ENCODE data around the gene LRRTM4. TPM values are rescaled to one million over a fixed set of nuclear protein-coding genes. Genes with fewer than 3 reads are reported as not detected.

The LRRTM4 gene
- total RNA-seq, 1 donor from 2014 or later: not detected

DNA sequence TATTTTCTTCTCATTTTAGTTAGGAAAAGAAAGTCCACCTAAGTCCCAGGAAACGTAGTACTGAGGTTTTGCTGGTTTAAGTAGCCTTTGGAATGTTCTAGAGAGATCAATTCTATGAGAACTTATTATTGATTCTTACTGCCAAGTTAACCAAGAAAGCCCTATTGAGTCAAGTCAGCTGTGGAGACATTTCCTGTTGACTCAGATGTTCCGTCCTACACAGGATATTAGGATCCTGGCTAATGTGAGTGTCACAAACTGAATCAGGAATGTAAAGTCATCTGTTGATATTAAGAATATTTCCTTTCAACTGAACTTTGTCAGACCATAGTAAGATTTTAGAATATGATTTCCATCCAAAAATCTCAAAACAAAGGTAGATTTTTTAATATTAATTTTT is 654.3 kb downstream of the LRRTM4 start:
- H3K4me3 ChIP-seq (ENCODE audit: low read depth, low read length): no peak overlapping the region
- no peaks in the 10 kb centered on the region for H3K27me3 ChIP-seq (ENCODE audit: control insufficient read depth, insufficient read depth, low read length)
- no peak for FAIRE-seq
- TF ChIP-seq, protein P1, sequence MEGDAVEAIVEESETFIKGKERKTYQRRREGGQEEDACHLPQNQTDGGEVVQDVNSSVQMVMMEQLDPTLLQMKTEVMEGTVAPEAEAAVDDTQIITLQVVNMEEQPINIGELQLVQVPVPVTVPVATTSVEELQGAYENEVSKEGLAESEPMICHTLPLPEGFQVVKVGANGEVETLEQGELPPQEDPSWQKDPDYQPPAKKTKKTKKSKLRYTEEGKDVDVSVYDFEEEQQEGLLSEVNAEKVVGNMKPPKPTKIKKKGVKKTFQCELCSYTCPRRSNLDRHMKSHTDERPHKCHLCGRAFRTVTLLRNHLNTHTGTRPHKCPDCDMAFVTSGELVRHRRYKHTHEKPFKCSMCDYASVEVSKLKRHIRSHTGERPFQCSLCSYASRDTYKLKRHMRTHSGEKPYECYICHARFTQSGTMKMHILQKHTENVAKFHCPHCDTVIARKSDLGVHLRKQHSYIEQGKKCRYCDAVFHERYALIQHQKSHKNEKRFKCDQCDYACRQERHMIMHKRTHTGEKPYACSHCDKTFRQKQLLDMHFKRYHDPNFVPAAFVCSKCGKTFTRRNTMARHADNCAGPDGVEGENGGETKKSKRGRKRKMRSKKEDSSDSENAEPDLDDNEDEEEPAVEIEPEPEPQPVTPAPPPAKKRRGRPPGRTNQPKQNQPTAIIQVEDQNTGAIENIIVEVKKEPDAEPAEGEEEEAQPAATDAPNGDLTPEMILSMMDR (IDR thresholded peaks at IDR 0.05; ENCODE audit: insufficient read depth, low read length, severe bottlenecking): no peak
- DNase-seq (ENCODE audit: low read depth): peak; percentile 66
- no peaks in the 10 kb centered on the region for H3K36me3 ChIP-seq (ENCODE audit: control insufficient read depth, insufficient read depth, low read length)

DNA sequence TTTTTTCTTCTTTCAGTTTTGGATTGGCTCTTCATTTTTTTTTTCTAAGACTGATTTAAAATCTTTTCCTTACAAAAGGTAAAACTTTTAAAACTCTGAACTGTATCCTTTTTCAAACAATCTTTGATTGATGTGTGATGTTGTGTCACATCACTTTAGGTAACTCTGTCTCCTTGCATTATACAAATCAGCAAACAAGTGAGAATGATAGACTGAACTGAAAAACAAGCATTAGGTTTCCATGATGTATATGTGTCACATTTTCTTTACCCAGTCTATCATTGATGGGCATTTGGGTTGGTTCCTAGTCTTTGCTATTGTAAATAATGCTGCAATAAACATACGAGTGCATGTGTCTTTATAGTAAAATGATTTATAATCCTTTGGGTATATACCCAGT is 655.7 kb downstream of the LRRTM4 start:
- Histone ChIP-seq H3K27me3 (ENCODE audit: control insufficient read depth, insufficient read depth, low read length) (no peaks in the 10 kb centered on the region), H3K4me3 (ENCODE audit: low read depth, low read length) (no peak overlapping the region), H3K36me3 (ENCODE audit: control insufficient read depth, insufficient read depth, low read length) (no peaks in the 10 kb centered on the region)
- TF ChIP-seq, protein P1 (IDR thresholded peaks at IDR 0.05; ENCODE audit: insufficient read depth, low read length, severe bottlenecking): no peak
- FAIRE-seq (no peak), DNase-seq (ENCODE audit: low read depth) (no peak)

DNA sequence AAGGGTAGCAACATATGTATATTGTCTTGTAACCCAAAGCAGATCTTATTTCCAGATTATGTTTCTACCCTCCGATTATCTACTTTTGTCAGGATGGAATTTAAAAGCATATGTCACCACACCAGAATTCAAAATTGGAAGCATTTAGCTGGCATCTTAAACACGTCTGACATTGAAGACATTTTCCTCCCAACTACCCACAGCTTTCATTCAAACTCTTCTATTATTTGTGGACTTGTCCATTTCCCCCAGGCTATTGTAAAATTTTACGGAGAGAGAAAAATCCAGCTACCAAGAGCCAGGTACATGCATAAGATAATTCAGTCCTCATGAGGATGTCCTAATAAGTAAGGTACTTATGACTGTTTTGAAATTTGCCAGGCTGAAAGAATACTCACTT is 659.3 kb downstream of the LRRTM4 start:
- Histone ChIP-seq H3K27me3 (ENCODE audit: control insufficient read depth, insufficient read depth, low read length) (no peaks in the 10 kb centered on the region), H3K36me3 (ENCODE audit: control insufficient read depth, insufficient read depth, low read length) (no peaks in the 10 kb centered on the region), H3K4me3 (ENCODE audit: low read depth, low read length) (no peak overlapping the region)
- FAIRE-seq: no peak
- DNase-seq (ENCODE audit: low read depth): no peak
- TF ChIP-seq, protein P1 (IDR thresholded peaks at IDR 0.05; ENCODE audit: insufficient read depth, low read length, severe bottlenecking): no peak

DNA sequence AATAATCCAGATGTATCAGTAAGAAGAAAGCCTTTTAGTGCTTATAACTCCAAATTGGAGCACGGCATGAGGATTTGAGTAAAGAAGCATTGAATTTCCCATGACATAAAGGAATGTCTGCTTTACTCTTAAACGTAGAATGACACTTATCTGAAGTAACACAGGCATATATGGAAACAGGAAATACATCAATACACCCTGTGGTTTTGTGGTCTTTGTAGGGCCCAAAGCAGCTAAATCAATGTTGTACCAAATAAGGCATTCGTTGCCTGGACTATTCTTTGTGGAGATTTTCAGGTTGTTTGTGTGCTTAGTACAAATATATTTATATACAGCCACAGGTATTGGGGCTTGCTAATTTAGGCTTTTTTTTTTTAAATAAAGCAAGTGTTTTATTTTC is 660.5 kb downstream of the LRRTM4 start:
- no peaks in the 10 kb centered on the region for H3K27me3 ChIP-seq (ENCODE audit: control insufficient read depth, insufficient read depth, low read length)
- TF ChIP-seq, protein P1 (IDR thresholded peaks at IDR 0.05; ENCODE audit: insufficient read depth, low read length, severe bottlenecking): no peak
- DNase-seq (ENCODE audit: low read depth) (no peak), FAIRE-seq (no peak)
- no peaks in the 10 kb centered on the region for H3K36me3 ChIP-seq (ENCODE audit: control insufficient read depth, insufficient read depth, low read length)
- no peak overlapping the region for H3K4me3 ChIP-seq (ENCODE audit: low read depth, low read length)

DNA sequence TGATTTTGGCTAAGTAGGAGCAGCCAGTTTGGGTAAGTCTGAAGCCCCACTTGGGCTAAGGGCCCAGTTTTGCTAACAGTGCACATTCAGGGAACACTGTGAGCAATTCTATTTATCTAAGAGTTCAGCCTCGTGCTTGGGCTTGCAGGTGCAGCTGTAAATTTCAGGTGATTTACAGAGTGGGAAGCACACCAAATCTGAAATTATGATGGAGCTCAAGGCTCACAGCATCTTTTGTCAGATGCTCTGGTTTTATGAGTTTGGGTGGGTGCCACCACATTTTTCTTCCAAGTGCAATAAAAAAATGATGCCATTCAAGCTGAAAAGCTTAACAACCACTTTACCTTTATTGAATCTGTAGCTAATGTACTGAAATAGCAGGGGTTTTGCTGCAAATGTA is 671.2 kb downstream of the LRRTM4 start:
- no peak overlapping the region for H3K4me3 ChIP-seq (ENCODE audit: low read depth, low read length)
- no peak for DNase-seq (ENCODE audit: low read depth)
- TF ChIP-seq, protein P1 (IDR thresholded peaks at IDR 0.05; ENCODE audit: insufficient read depth, low read length, severe bottlenecking): no peak
- H3K27me3 ChIP-seq (ENCODE audit: control insufficient read depth, insufficient read depth, low read length): no peaks in the 10 kb centered on the region
- FAIRE-seq: no peak
- H3K36me3 ChIP-seq (ENCODE audit: control insufficient read depth, insufficient read depth, low read length): no peaks in the 10 kb centered on the region

DNA sequence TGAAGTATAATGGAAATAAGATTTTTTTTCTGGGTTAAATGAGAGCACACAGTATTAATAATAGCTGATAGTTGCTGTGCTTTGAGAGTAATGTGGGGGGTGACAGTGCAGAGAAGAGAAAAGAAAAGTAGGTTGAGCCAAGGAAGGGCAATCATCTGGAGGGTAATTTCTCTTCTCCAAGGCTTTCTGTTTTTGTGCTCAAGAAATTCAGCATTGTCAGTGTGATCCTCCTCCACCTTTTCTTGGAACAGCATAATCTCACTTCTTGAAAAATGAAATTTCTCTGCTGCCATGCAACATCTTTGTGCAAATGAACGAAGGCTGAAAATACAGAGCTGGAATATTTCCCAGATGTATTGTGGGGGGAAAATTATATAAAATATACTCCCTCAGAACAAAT is 673.1 kb downstream of the LRRTM4 start:
- TF ChIP-seq, protein P1 (IDR thresholded peaks at IDR 0.05; ENCODE audit: insufficient read depth, low read length, severe bottlenecking): no peak
- DNase-seq (ENCODE audit: low read depth) (no peak), FAIRE-seq (no peak)
- Histone ChIP-seq H3K36me3 (ENCODE audit: control insufficient read depth, insufficient read depth, low read length) (no peaks in the 10 kb centered on the region), H3K27me3 (ENCODE audit: control insufficient read depth, insufficient read depth, low read length) (no peaks in the 10 kb centered on the region), H3K4me3 (ENCODE audit: low read depth, low read length) (no peak overlapping the region)

All from bronchial epithelial cell (primary cell).